WTC11 (cell line): ENCODE measurements around the gene COPS6. TPM values are rescaled to one million over a fixed set of nuclear protein-coding genes. Genes with fewer than 3 reads are reported as not detected.
A peak's percentile ranks its signal among the peaks of the same experiment; 100 is the strongest.

Experiments used
- ATAC-seq: fragments of 200-7000 bp; cut with Tn5 transposase; 2 replicates; pipeline ENCODE4 v1.10.0; 2021; ENCODE audit warnings: mild to moderate bottlenecking, moderate library complexity
- CTCF ChIA-PET: fragments of 300-600 bp; sonication (Branson Sonifier 250); formaldehyde crosslinking; loops from one replicate; lab custom pipeline; 2021; ENCODE audit warnings: antibody characterized with exemption; lab: Charles Lee
- POLR2A ChIA-PET: fragments of 350-600 bp; sonication (Branson Sonifier 250); formaldehyde crosslinking; loops from one replicate; lab custom pipeline; 2021; ENCODE audit warnings: antibody characterized with exemption; lab: Charles Lee
- DNase-seq: peaks from one replicate; pipeline ENCODE4 v3.0.0; 2021; ENCODE audit warnings: low spot score
- H3K27ac Mint-ChIP-seq: 2 replicates; pipeline ENCODE4 v1.8.0; 2021; ENCODE audit warnings: mixed read lengths
- H3K27me3 Mint-ChIP-seq: 2 replicates; pipeline ENCODE4 v1.8.0; 2021; ENCODE audit warnings: low read depth, mild to moderate bottlenecking, moderate library complexity, mixed read lengths
- H3K36me3 Mint-ChIP-seq: 2 replicates; pipeline ENCODE4 v1.8.0; 2021; ENCODE audit warnings: mixed read lengths
- H3K4me1 Mint-ChIP-seq: 2 replicates; pipeline ENCODE4 v1.8.0; 2022; ENCODE audit warnings: mixed read lengths
- H3K4me3 Mint-ChIP-seq: 2 replicates; pipeline ENCODE4 v1.8.0; 2021; ENCODE audit warnings: mild to moderate bottlenecking, moderate library complexity, mixed read lengths
- H3K9me3 Mint-ChIP-seq: 2 replicates; pipeline ENCODE4 v1.8.0; 2021; ENCODE audit warnings: mixed read lengths
- ETV6 ChIP-seq: sonication (generic); formaldehyde crosslinking; IDR thresholded peaks from 2 replicates; pipeline ENCODE4 v1.8.1; 2022; ENCODE audit warnings: mild to moderate bottlenecking, missing genetic modification reagents
- HMGA2 ChIP-seq: fragments of 250-450 bp; sonication (Bioruptor Pico); IDR thresholded peaks from 2 replicates; pipeline ENCODE4 v1.4.0; 2021; ENCODE audit warnings: mild to moderate bottlenecking, moderate library complexity
- JAZF1 ChIP-seq: fragments of 250-450 bp; sonication (Bioruptor Pico); IDR thresholded peaks from 2 replicates; pipeline ENCODE4 v1.9.0; 2021; ENCODE audit warnings: moderate library complexity, mild to moderate bottlenecking, inconsistent platforms
- NR2C2 ChIP-seq: sonication (generic); formaldehyde crosslinking; IDR thresholded peaks from 2 replicates; pipeline ENCODE4 v1.8.0; 2022; ENCODE audit warnings: mild to moderate bottlenecking, missing genetic modification reagents
- NR3C1 ChIP-seq: sonication (generic); formaldehyde crosslinking; conservative IDR thresholded peaks from 2 replicates; pipeline ENCODE4 v1.8.1; 2023; ENCODE audit warnings: low read depth, mild to moderate bottlenecking, missing genetic modification reagents
- OVOL2 ChIP-seq: fragments of 250-450 bp; sonication (Bioruptor Pico); IDR thresholded peaks from 2 replicates; pipeline ENCODE4 v1.9.0; 2021; ENCODE audit warnings: mild to moderate bottlenecking, borderline replicate concordance
- SMAD4 ChIP-seq: sonication (generic); formaldehyde crosslinking; IDR thresholded peaks from 2 replicates; pipeline ENCODE4 v1.8.0; 2022; ENCODE audit warnings: mild to moderate bottlenecking, missing genetic modification reagents
- TEAD4 ChIP-seq: sonication (generic); formaldehyde crosslinking; IDR thresholded peaks from 2 replicates; pipeline ENCODE4 v1.8.0; 2022; ENCODE audit warnings: mild to moderate bottlenecking, missing genetic modification reagents
- ZBTB21 ChIP-seq: sonication (generic); formaldehyde crosslinking; IDR thresholded peaks from 2 replicates; pipeline ENCODE4 v1.8.1; 2023; ENCODE audit warnings: mild to moderate bottlenecking, missing genetic modification reagents, borderline replicate concordance
- ZNF138 ChIP-seq: sonication (generic); formaldehyde crosslinking; conservative IDR thresholded peaks from 2 replicates; pipeline ENCODE4 v1.8.1; 2022; ENCODE audit warnings: mild to moderate bottlenecking, moderate library complexity, missing genetic modification reagents
- ZNF232 ChIP-seq: sonication (generic); formaldehyde crosslinking; IDR thresholded peaks from 2 replicates; pipeline ENCODE4 v1.8.0; 2022; ENCODE audit warnings: mild to moderate bottlenecking, missing genetic modification reagents
- ZNF423 ChIP-seq: fragments of 250-450 bp; sonication (Bioruptor Pico); IDR thresholded peaks from 2 replicates; pipeline ENCODE4 v2.1.2; 2022; ENCODE audit warnings: mild to moderate bottlenecking, moderate library complexity
- total RNA-seq: library from RNA; stranded (reverse); gene quantifications from 3 replicates; pipeline ENCODE4 v1.2.3, GENCODE V29; 2021
- TF ChIP-seq, protein P1 (sequence below): sonication (generic); formaldehyde crosslinking; IDR thresholded peaks from 2 replicates; pipeline ENCODE4 v1.8.1; 2023; ENCODE audit warnings: mild to moderate bottlenecking, missing genetic modification reagents
- TF ChIP-seq, protein P2 (sequence below): sonication (generic); formaldehyde crosslinking; IDR thresholded peaks from 2 replicates; pipeline ENCODE4 v1.8.1; 2023; ENCODE audit warnings: mild to moderate bottlenecking, missing genetic modification reagents, moderate library complexity
- TF ChIP-seq, protein P3 (sequence below): fragments of 250-450 bp; sonication (Bioruptor Pico); IDR thresholded peaks from 2 replicates; pipeline ENCODE4 v1.9.0; 2021; ENCODE audit warnings: mild to moderate bottlenecking
- TF ChIP-seq, protein P4 (sequence below): sonication (generic); formaldehyde crosslinking; IDR thresholded peaks from 2 replicates; pipeline ENCODE4 v1.8.0; 2023; ENCODE audit warnings: mild to moderate bottlenecking, missing genetic modification reagents
- TF ChIP-seq, protein P5 (sequence below): fragments of 250-450 bp; sonication (Bioruptor Pico); IDR thresholded peaks from 2 replicates; pipeline ENCODE4 v1.9.0; 2021; ENCODE audit warnings: moderate library complexity, mild to moderate bottlenecking, inconsistent platforms, borderline replicate concordance
- TF ChIP-seq, protein P6 (sequence below): sonication (generic); formaldehyde crosslinking; conservative IDR thresholded peaks from 2 replicates; pipeline ENCODE4 v1.8.1; 2022; ENCODE audit warnings: mild to moderate bottlenecking, missing genetic modification reagents
- TF ChIP-seq, protein P7 (sequence below): sonication (generic); formaldehyde crosslinking; IDR thresholded peaks from 2 replicates; pipeline ENCODE4 v1.8.0; 2023; ENCODE audit warnings: missing genetic modification reagents
- TF ChIP-seq, protein P8 (sequence below): sonication (generic); formaldehyde crosslinking; IDR thresholded peaks from 2 replicates; pipeline ENCODE4 v1.8.0; 2022; ENCODE audit warnings: missing genetic modification reagents
- TF ChIP-seq, protein P9 (sequence below): fragments of 250-450 bp; sonication (Bioruptor Pico); IDR thresholded peaks from 2 replicates; pipeline ENCODE4 v1.8.0; 2021; ENCODE audit warnings: mild to moderate bottlenecking

Gene COPS6
- total RNA-seq, 1 experiment from 2014 or later, result 118 TPM

DNA sequence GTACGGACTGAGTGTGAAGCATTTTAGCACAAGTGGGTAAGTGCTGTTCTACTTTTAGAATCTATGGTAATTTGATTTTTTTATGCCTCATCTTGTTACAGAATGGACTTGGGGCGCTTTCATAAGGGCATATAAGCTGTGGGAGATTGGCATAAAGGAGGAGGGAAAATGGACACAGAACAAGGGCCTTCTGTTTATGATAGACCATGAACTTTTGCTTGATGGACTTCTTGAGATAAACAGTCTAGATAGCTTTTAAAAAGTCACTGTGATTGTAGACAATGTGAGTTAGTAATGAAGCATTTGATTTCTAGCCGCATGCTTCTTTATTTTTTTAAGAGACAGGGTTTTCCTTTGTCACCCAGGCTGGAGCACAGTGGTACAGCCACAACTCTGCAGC is 37.2 kb upstream of the COPS6 start:
- DNase-seq, result no peak
- ATAC-seq, result no peak
- Mint-ChIP-seq H3K9me3 (no peaks in the 10 kb centered on the region), H3K27ac (peak overlapping the region; percentile 60; the same call in 1 of the 2 replicates), H3K4me3 (peak overlapping the region; percentile 48), H3K27me3 (no peaks in the 10 kb centered on the region), H3K4me1 (peaks cover 13% of the 10 kb centered on the region), H3K36me3 (peaks cover 7% of the 10 kb centered on the region; the same call in 1 of the 2 replicates)
- TF ChIP-seq ZNF232, result no peak
- TF ChIP-seq, protein P1, sequence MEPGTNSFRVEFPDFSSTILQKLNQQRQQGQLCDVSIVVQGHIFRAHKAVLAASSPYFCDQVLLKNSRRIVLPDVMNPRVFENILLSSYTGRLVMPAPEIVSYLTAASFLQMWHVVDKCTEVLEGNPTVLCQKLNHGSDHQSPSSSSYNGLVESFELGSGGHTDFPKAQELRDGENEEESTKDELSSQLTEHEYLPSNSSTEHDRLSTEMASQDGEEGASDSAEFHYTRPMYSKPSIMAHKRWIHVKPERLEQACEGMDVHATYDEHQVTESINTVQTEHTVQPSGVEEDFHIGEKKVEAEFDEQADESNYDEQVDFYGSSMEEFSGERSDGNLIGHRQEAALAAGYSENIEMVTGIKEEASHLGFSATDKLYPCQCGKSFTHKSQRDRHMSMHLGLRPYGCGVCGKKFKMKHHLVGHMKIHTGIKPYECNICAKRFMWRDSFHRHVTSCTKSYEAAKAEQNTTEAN (CRISPR knock-in tag), result no peak
- TF ChIP-seq, protein P2, sequence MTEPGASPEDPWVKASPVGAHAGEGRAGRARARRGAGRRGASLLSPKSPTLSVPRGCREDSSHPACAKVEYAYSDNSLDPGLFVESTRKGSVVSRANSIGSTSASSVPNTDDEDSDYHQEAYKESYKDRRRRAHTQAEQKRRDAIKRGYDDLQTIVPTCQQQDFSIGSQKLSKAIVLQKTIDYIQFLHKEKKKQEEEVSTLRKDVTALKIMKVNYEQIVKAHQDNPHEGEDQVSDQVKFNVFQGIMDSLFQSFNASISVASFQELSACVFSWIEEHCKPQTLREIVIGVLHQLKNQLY, result no peak
- TF ChIP-seq, protein P3, sequence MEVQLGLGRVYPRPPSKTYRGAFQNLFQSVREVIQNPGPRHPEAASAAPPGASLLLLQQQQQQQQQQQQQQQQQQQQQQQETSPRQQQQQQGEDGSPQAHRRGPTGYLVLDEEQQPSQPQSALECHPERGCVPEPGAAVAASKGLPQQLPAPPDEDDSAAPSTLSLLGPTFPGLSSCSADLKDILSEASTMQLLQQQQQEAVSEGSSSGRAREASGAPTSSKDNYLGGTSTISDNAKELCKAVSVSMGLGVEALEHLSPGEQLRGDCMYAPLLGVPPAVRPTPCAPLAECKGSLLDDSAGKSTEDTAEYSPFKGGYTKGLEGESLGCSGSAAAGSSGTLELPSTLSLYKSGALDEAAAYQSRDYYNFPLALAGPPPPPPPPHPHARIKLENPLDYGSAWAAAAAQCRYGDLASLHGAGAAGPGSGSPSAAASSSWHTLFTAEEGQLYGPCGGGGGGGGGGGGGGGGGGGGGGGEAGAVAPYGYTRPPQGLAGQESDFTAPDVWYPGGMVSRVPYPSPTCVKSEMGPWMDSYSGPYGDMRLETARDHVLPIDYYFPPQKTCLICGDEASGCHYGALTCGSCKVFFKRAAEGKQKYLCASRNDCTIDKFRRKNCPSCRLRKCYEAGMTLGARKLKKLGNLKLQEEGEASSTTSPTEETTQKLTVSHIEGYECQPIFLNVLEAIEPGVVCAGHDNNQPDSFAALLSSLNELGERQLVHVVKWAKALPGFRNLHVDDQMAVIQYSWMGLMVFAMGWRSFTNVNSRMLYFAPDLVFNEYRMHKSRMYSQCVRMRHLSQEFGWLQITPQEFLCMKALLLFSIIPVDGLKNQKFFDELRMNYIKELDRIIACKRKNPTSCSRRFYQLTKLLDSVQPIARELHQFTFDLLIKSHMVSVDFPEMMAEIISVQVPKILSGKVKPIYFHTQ (CRISPR knock-in tag), result no peak
- TF ChIP-seq, protein P4, sequence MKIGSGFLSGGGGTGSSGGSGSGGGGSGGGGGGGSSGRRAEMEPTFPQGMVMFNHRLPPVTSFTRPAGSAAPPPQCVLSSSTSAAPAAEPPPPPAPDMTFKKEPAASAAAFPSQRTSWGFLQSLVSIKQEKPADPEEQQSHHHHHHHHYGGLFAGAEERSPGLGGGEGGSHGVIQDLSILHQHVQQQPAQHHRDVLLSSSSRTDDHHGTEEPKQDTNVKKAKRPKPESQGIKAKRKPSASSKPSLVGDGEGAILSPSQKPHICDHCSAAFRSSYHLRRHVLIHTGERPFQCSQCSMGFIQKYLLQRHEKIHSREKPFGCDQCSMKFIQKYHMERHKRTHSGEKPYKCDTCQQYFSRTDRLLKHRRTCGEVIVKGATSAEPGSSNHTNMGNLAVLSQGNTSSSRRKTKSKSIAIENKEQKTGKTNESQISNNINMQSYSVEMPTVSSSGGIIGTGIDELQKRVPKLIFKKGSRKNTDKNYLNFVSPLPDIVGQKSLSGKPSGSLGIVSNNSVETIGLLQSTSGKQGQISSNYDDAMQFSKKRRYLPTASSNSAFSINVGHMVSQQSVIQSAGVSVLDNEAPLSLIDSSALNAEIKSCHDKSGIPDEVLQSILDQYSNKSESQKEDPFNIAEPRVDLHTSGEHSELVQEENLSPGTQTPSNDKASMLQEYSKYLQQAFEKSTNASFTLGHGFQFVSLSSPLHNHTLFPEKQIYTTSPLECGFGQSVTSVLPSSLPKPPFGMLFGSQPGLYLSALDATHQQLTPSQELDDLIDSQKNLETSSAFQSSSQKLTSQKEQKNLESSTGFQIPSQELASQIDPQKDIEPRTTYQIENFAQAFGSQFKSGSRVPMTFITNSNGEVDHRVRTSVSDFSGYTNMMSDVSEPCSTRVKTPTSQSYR (CRISPR knock-in tag), result no peak
- TF ChIP-seq SMAD4 (CRISPR knock-in tag), result no peak
- TF ChIP-seq, protein P5, sequence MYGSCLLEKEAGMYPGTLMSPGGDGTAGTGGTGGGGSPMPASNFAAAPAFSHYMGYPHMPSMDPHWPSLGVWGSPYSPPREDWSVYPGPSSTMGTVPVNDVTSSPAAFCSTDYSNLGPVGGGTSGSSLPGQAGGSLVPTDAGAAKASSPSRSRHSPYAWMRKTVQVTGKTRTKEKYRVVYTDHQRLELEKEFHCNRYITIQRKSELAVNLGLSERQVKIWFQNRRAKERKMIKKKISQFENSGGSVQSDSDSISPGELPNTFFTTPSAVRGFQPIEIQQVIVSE (CRISPR knock-in tag), result no peak
- TF ChIP-seq ZBTB21 (CRISPR knock-in tag), result no peak
- TF ChIP-seq ZNF138 (CRISPR knock-in tag), result no peak
- no peak for TF ChIP-seq TEAD4
- no peak for TF ChIP-seq NR2C2 (CRISPR knock-in tag)
- no peak for TF ChIP-seq HMGA2 (CRISPR knock-in tag)
- no peak for TF ChIP-seq OVOL2 (CRISPR knock-in tag)
- CTCF ChIA-PET, result interaction anchor here (1.5 to 2.9 kb wide), 3 partner anchors 31 to 138 kb away, joined by 3 to 19 read pairs (median 8); no protein-coding TSS in a partner anchor
- POLR2A ChIA-PET, result no interaction called here

DNA sequence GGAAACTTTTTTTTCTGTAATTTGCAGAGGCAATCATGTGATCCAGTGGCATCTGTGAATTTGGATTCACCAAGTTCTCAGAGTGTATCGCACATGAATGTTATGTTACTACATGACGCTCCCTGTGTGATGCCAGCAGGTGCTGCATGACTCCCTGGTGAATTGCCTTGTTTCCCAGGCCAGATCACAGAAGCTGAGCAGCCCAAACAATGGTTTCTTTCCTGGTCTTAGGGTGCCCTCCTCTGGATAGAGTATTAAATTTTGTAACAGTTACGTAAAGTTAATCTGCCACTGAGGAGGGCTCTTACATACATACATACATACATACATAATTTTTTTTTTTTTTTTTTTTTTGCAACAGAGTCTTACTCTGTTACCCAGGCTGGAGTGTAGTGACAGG is 35.6 kb upstream of the COPS6 start:
- H3K4me1 Mint-ChIP-seq, result peaks cover 13% of the 10 kb centered on the region
- peaks cover 22% of the 10 kb centered on the region for H3K36me3 Mint-ChIP-seq
- POLR2A ChIA-PET, result interaction anchor here (0.7 kb wide), 1 partner anchor 47 kb away, joined by 4 read pairs; no protein-coding TSS in a partner anchor
- no peaks in the 10 kb centered on the region for H3K9me3 Mint-ChIP-seq
- H3K27ac Mint-ChIP-seq, result no peak overlapping the region
- ATAC-seq, result peak; percentile 16
- no peak overlapping the region for H3K4me3 Mint-ChIP-seq
- DNase-seq, result no peak
- CTCF ChIA-PET, result interaction anchor here (0.6 to 2.9 kb wide), 11 partner anchors 26 to 444 kb away, joined by 3 to 19 read pairs (median 3); partner anchors contain the start of gene GJC3
- no peaks in the 10 kb centered on the region for H3K27me3 Mint-ChIP-seq
- TF ChIP-seq, protein P6, sequence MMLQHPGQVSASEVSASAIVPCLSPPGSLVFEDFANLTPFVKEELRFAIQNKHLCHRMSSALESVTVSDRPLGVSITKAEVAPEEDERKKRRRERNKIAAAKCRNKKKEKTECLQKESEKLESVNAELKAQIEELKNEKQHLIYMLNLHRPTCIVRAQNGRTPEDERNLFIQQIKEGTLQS, result no peak
- TF ChIP-seq JAZF1 (CRISPR knock-in tag) (no peak), ZNF423 (no peak), NR3C1 (CRISPR knock-in tag) (no peak), ETV6 (CRISPR knock-in tag) (no peak), TEAD4 (no peak)
- TF ChIP-seq, protein P7, sequence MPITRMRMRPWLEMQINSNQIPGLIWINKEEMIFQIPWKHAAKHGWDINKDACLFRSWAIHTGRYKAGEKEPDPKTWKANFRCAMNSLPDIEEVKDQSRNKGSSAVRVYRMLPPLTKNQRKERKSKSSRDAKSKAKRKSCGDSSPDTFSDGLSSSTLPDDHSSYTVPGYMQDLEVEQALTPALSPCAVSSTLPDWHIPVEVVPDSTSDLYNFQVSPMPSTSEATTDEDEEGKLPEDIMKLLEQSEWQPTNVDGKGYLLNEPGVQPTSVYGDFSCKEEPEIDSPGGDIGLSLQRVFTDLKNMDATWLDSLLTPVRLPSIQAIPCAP (CRISPR knock-in tag), result no peak
- TF ChIP-seq, protein P8, sequence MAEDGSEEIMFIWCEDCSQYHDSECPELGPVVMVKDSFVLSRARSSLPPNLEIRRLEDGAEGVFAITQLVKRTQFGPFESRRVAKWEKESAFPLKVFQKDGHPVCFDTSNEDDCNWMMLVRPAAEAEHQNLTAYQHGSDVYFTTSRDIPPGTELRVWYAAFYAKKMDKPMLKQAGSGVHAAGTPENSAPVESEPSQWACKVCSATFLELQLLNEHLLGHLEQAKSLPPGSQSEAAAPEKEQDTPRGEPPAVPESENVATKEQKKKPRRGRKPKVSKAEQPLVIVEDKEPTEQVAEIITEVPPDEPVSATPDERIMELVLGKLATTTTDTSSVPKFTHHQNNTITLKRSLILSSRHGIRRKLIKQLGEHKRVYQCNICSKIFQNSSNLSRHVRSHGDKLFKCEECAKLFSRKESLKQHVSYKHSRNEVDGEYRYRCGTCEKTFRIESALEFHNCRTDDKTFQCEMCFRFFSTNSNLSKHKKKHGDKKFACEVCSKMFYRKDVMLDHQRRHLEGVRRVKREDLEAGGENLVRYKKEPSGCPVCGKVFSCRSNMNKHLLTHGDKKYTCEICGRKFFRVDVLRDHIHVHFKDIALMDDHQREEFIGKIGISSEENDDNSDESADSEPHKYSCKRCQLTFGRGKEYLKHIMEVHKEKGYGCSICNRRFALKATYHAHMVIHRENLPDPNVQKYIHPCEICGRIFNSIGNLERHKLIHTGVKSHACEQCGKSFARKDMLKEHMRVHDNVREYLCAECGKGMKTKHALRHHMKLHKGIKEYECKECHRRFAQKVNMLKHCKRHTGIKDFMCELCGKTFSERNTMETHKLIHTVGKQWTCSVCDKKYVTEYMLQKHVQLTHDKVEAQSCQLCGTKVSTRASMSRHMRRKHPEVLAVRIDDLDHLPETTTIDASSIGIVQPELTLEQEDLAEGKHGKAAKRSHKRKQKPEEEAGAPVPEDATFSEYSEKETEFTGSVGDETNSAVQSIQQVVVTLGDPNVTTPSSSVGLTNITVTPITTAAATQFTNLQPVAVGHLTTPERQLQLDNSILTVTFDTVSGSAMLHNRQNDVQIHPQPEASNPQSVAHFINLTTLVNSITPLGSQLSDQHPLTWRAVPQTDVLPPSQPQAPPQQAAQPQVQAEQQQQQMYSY (CRISPR knock-in tag), result no peak
- TF ChIP-seq, protein P9, sequence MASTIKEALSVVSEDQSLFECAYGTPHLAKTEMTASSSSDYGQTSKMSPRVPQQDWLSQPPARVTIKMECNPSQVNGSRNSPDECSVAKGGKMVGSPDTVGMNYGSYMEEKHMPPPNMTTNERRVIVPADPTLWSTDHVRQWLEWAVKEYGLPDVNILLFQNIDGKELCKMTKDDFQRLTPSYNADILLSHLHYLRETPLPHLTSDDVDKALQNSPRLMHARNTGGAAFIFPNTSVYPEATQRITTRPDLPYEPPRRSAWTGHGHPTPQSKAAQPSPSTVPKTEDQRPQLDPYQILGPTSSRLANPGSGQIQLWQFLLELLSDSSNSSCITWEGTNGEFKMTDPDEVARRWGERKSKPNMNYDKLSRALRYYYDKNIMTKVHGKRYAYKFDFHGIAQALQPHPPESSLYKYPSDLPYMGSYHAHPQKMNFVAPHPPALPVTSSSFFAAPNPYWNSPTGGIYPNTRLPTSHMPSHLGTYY (CRISPR knock-in tag), result no peak
